Mesendoderm (in vitro differentiated cells): Measurements from ENCODE around the gene CADM1.

Experiments used
- DNase-seq: peaks from one replicate; pipeline ENCODE4 v3.0.0; 2013
- H2AK5ac ChIP-seq: 2 replicates; pipeline ENCODE4 v1.6.1; 2013; ENCODE audit warnings: low read length, inconsistent platforms
- H2BK120ac ChIP-seq: 2 replicates; pipeline ENCODE4 v1.6.1; 2013; ENCODE audit warnings: low read depth, mild to moderate bottlenecking, low read length, moderate library complexity, mixed read lengths
- H2BK15ac ChIP-seq: replicated peaks from 2 replicates; pipeline ENCODE4 v1.6.1; 2013; ENCODE audit warnings: low read depth, mild to moderate bottlenecking, moderate library complexity
- H2BK5ac ChIP-seq: 2 replicates; pipeline ENCODE4 v1.6.1; 2013; ENCODE audit warnings: low read length, inconsistent platforms
- H3K18ac ChIP-seq: 2 replicates; pipeline ENCODE4 v1.6.1; 2013; ENCODE audit warnings: mild to moderate bottlenecking, low read length, mixed read lengths
- H3K23ac ChIP-seq: one replicate; pipeline ENCODE4 v1.6.1; 2013; ENCODE audit warnings: low read length
- H3K27ac ChIP-seq: 2 replicates; pipeline ENCODE4 v1.5.1; 2013; ENCODE audit warnings: low read depth, mild to moderate bottlenecking, inconsistent platforms, low read length, moderate library complexity
- H3K27me3 ChIP-seq: 2 replicates; pipeline ENCODE4 v1.6.1; 2013; ENCODE audit warnings: low read length, control low read depth, mild to moderate bottlenecking, inconsistent platforms; ENCODE audit not compliant: insufficient read depth, poor library complexity
- H3K36me3 ChIP-seq: 2 replicates; pipeline ENCODE4 v1.6.1; 2013; ENCODE audit warnings: low read length, inconsistent platforms; ENCODE audit not compliant: control insufficient read depth, insufficient read depth
- H3K4ac ChIP-seq: one replicate; pipeline ENCODE4 v1.6.1; 2013; ENCODE audit warnings: low read depth, mild to moderate bottlenecking, low read length, moderate library complexity
- H3K4me1 ChIP-seq: 2 replicates; pipeline ENCODE4 v1.6.1; 2013; ENCODE audit warnings: low read depth, low read length, inconsistent platforms; ENCODE audit not compliant: control insufficient read depth
- H3K4me2 ChIP-seq: 2 replicates; pipeline ENCODE4 v1.6.1; 2013; ENCODE audit warnings: low read length
- H3K4me3 ChIP-seq: 2 replicates; pipeline ENCODE4 v1.5.1; 2013; ENCODE audit warnings: mild to moderate bottlenecking, low read length
- H3K56ac ChIP-seq: one replicate; pipeline ENCODE4 v1.6.1; 2013; ENCODE audit warnings: low read length
- H3K79me1 ChIP-seq: 2 replicates; pipeline ENCODE4 v1.6.1; 2013; ENCODE audit warnings: low read length, inconsistent platforms
- H3K79me2 ChIP-seq: 2 replicates; pipeline ENCODE4 v1.6.1; 2013; ENCODE audit warnings: mild to moderate bottlenecking, low read length; ENCODE audit not compliant: control insufficient read depth, insufficient read depth
- H3K9ac ChIP-seq: 2 replicates; pipeline ENCODE4 v1.6.1; 2013; ENCODE audit warnings: low read length, inconsistent platforms
- H4K5ac ChIP-seq: one replicate; pipeline ENCODE4 v1.6.1; 2013; ENCODE audit warnings: low read length
- H4K8ac ChIP-seq: one replicate; pipeline ENCODE4 v1.6.1; 2013; ENCODE audit warnings: low read depth, mild to moderate bottlenecking, control low read depth, low read length, moderate library complexity
- whole genome bisulfite sequencing: extraction: QIAGEN DNeasy Blood & Tissue Kit; methylation state at CpG from one replicate; pipeline ENCODE4 v1.1.7; 2013; ENCODE audit warnings: low lambda C conversion rate, missing lambda C conversion rate; ENCODE audit not compliant: insufficient coverage; ENCODE audit errors: extremely low coverage; 5-methylcytosine and 5-hydroxymethylcytosine counted together

CADM1 gene

GRCh38 chr11:115522302-115522701 lies 18.1 kb upstream of the CADM1 start:
- Histone ChIP-seq H3K4ac (no peak overlapping the region), H3K79me1 (no peaks in the 10 kb centered on the region), H3K9ac (no peak overlapping the region), H4K5ac (no peak overlapping the region), H3K23ac (no peak overlapping the region), H4K8ac (no peak overlapping the region), H3K4me3 (no peak overlapping the region), H3K27ac (no peak overlapping the region), H2AK5ac (no peak overlapping the region), H3K79me2 (no peaks in the 10 kb centered on the region), H2BK15ac (no peak overlapping the region), H3K18ac (no peak overlapping the region), H3K27me3 (no peaks in the 10 kb centered on the region), H3K56ac (no peak overlapping the region), H2BK5ac (no peak overlapping the region), H3K4me2 (no peak overlapping the region), H3K4me1 (peaks cover under 1% of the 10 kb centered on the region), H3K36me3 (no peaks in the 10 kb centered on the region), H2BK120ac (no peak overlapping the region)
- DNase-seq, result no peak
- WGBS, result no CpG with 5 or more reads among the region's 3 CpGs

DNA sequence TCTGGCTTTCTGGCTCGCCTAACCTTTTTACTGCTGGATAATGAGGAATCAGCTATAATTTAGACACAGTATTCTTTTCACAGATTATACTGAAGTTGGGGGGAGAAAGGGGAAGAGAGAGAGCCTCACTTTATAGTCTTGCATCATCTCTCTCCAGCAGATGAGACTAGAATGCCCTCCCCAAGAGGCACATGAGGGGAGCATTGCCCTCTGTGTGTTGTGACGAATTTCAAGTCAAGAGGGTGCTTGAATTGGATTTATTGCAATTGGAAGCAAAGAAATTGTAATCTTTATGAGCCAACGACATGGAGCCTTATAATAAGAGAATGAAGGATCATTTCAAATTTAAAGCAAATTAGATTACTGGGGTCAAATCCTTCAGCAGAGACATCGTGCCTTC lies 17.6 kb upstream of the CADM1 start:
- DNase-seq, result no peak
- Histone ChIP-seq H2BK15ac (no peak overlapping the region), H3K4ac (no peak overlapping the region), H4K5ac (no peak overlapping the region), H3K4me3 (no peak overlapping the region), H3K27me3 (no peaks in the 10 kb centered on the region), H3K36me3 (no peaks in the 10 kb centered on the region), H4K8ac (no peak overlapping the region), H3K4me2 (no peak overlapping the region), H2AK5ac (no peak overlapping the region), H3K56ac (no peak overlapping the region), H3K18ac (no peak overlapping the region), H3K23ac (no peak overlapping the region), H3K4me1 (no peaks in the 10 kb centered on the region), H3K9ac (no peak overlapping the region), H2BK5ac (no peak overlapping the region), H3K79me1 (no peaks in the 10 kb centered on the region), H3K27ac (no peak overlapping the region), H2BK120ac (no peak overlapping the region), H3K79me2 (no peaks in the 10 kb centered on the region)
- no CpG with 5 or more reads among the region's 4 CpGs for WGBS

- Histone ChIP-seq H3K9ac (no peak overlapping the region), H3K4me3 (no peak overlapping the region), H3K79me1 (no peaks in the 10 kb centered on the region), H2BK5ac (no peak overlapping the region), H3K79me2 (no peaks in the 10 kb centered on the region), H2BK120ac (no peak overlapping the region), H3K56ac (no peak overlapping the region), H3K27me3 (no peaks in the 10 kb centered on the region), H4K8ac (no peak overlapping the region), H3K36me3 (no peaks in the 10 kb centered on the region), H3K4ac (no peak overlapping the region), H3K23ac (no peak overlapping the region), H2AK5ac (no peak overlapping the region), H4K5ac (no peak overlapping the region), H2BK15ac (no peak overlapping the region), H3K27ac (no peak overlapping the region), H3K4me2 (no peak overlapping the region), H3K4me1 (no peaks in the 10 kb centered on the region), H3K18ac (no peak overlapping the region)
- no CpG with 5 or more reads among the region's 8 CpGs for WGBS
- DNase-seq, result no peak
These were observed 14.9 kb upstream of the CADM1 start for GRCh38 chr11:115518983-115519628.

DNA sequence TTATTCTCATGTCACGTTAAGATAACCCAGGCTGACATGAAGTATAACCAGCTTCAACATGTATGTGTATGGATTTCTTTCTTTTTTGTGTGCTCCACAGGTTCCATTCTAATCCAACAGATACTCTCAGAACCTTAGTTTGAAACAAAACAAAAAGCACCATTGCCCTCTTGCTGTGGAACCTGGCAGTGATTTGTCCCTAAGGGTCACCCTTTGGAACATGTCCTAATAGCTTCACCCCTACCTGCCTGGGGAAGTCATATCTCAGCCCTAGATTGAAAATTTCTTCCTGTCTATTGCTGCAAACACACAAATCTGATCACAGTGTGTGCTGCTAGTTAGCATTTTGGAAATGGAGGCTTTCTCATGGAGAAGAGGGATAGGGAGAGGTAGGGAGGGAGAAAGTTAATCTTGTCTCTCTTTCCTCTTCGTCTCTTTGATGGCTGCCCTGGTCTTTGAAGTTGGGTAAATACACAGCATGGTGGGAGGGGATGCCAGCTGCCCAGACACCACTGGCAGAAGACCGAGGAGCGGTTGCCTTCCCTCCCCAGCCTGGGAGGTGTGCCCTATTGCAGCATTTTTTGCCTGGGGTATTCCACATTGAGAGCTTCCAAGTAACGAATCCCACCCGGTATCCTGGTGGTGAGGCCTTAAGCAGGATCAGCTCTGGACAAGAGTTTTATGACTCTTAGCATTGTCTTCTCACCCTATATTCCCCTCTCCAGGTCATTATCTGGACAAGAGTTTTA lies 11.6 kb upstream of the CADM1 start:
- no peak overlapping the region for H3K27ac ChIP-seq
- no peaks in the 10 kb centered on the region for H3K79me1 ChIP-seq
- peak overlapping the region; percentile 15 for H3K56ac ChIP-seq
- WGBS, result no CpG with 5 or more reads among the region's 6 CpGs
- H2BK15ac ChIP-seq, result no peak overlapping the region
- H4K8ac ChIP-seq, result no peak overlapping the region
- no peaks in the 10 kb centered on the region for H3K27me3 ChIP-seq
- H3K36me3 ChIP-seq, result no peaks in the 10 kb centered on the region
- no peak overlapping the region for H3K4me2 ChIP-seq
- no peak overlapping the region for H4K5ac ChIP-seq
- DNase-seq, result peak; percentile 10
- H3K79me2 ChIP-seq, result no peaks in the 10 kb centered on the region
- H3K4me3 ChIP-seq, result no peak overlapping the region
- no peak overlapping the region for H3K9ac ChIP-seq
- no peak overlapping the region for H2AK5ac ChIP-seq
- H3K18ac ChIP-seq, result no peak overlapping the region
- no peak overlapping the region for H3K4ac ChIP-seq
- no peaks in the 10 kb centered on the region for H3K4me1 ChIP-seq
- no peak overlapping the region for H2BK120ac ChIP-seq
- no peak overlapping the region for H2BK5ac ChIP-seq
- no peak overlapping the region for H3K23ac ChIP-seq

- H3K23ac ChIP-seq, result no peak overlapping the region
- no peak overlapping the region for H3K4me2 ChIP-seq
- no peak overlapping the region for H2AK5ac ChIP-seq
- H3K4me3 ChIP-seq, result no peak overlapping the region
- H3K18ac ChIP-seq, result no peak overlapping the region
- no peak overlapping the region for H2BK15ac ChIP-seq
- H3K27me3 ChIP-seq, result peaks cover 4% of the 10 kb centered on the region
- no peak overlapping the region for H2BK5ac ChIP-seq
- H3K27ac ChIP-seq, result no peak overlapping the region
- WGBS, result no CpG with 5 or more reads among the region's 10 CpGs
- no peak overlapping the region for H3K9ac ChIP-seq
- no peaks in the 10 kb centered on the region for H3K79me1 ChIP-seq
- H4K8ac ChIP-seq, result no peak overlapping the region
- H3K79me2 ChIP-seq, result no peaks in the 10 kb centered on the region
- H3K56ac ChIP-seq, result no peak overlapping the region
- H3K4ac ChIP-seq, result no peak overlapping the region
- no peaks in the 10 kb centered on the region for H3K4me1 ChIP-seq
- H4K5ac ChIP-seq, result no peak overlapping the region
- no peak overlapping the region for H2BK120ac ChIP-seq
- DNase-seq, result no peak
- H3K36me3 ChIP-seq, result no peaks in the 10 kb centered on the region
These were observed 2.9 kb upstream of the CADM1 start for GRCh38 chr11:115506954-115507675.
